Measurements from ENCODE around the gene PALS2. TPM values are rescaled to one million over a fixed set of nuclear protein-coding genes. Genes with fewer than 3 reads are reported as not detected.

Gene PALS2
- total RNA-seq = 10 to 100 TPM; 21.0 to 22.9 TPM

DNA sequence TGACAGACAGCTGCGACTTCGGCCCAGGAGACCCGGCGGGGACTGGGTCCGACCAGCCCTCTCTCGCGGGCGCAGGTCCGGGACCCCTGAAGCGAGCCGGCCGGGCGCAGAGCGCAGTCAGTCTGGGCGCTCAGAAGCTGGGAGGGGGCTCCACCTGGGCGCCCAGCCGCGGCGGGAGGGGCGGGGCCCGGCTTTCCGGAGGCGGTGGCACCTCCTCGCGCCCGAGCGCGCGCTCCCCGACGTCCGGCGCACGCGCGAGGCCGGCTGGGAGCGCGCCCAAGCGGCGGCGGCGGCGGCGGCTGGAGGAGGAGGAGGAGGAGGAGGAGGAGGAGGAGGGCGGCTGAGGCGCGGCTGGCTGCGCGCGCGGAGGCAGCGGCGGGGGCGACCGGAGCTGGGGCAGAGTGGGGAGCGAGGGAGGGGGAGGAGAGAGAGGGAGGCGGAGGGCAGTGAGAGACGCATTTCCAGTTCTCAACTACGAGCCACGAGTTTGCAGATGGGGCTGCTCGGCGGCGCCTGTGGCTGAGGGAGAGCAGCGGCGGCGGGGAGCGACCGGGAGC lies at the start of gene PALS2:
TSS of gene PALS2 (plus strand) at position 456 of the 557 bp plus-strand sequence. CDS start 50,216 bp downstream, outside the sequence.
- CTCF ChIA-PET = no interaction called here
- Mint-ChIP-seq H3K27me3 (peaks cover 3% of the 10 kb centered on the region), H3K27ac (peak within 1 kb of the TSS; percentile 70), H3K4me1 (ENCODE audit: low read depth) (peaks cover 28% of the 10 kb centered on the region), H3K4me3 (peak within 1 kb of the TSS; percentile 83), H3K9me3 (no peaks in the 10 kb centered on the region), H3K36me3 (no peaks in the 10 kb centered on the region)
- intact Hi-C loops (cut with micrococcal nuclease) = loop anchor here (1.0 to 10.0 kb wide), 9 partner anchors 12 to 976 kb away; partner anchors contain the start of genes CCDC126, CYCS and FAM221A
- DNase-seq = peak; percentile 82
- POLR2A ChIA-PET = interaction anchor here (1.1 kb wide), 1 partner anchor 552 kb away, joined by 3 read pairs; the partner anchor contains the start of gene CYCS

GRCh38 chr7:24531255-24531654 lies 42.0 kb upstream of the PALS2 start:
- Mint-ChIP-seq H3K27ac (no peak overlapping the region), H3K27me3 (no peaks in the 10 kb centered on the region), H3K4me1 (ENCODE audit: low read depth) (no peaks in the 10 kb centered on the region), H3K9me3 (no peaks in the 10 kb centered on the region), H3K36me3 (no peaks in the 10 kb centered on the region), H3K4me3 (no peak overlapping the region)
- POLR2A ChIA-PET = no interaction called here
- intact Hi-C loops (cut with micrococcal nuclease) = no loop called here
- DNase-seq = no peak
- CTCF ChIA-PET = no interaction called here

DNA sequence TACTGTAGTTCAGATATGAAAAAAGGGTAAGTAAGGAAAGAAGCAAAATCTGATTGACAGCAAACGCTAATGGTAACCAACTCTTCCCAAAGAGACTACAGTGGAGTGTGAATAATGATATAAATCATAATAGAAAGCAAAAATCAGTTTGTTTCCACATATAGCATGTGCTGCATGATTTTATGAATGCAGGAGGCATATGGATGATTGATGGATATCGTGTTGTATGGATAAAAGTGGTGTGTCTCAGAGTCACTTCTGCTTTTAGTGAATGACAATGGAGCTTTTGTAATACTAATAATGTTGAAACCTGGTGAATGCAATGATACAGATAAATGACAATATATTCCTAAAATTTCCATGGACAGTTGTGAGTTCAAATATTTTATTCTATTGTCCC lies 36.6 kb upstream of the PALS2 start:
- no peak overlapping the region for H3K27ac Mint-ChIP-seq
- no peak for DNase-seq
- H3K9me3 Mint-ChIP-seq = no peaks in the 10 kb centered on the region
- intact Hi-C loops (cut with micrococcal nuclease) = no loop called here
- ChIA-PET POLR2A (no interaction called here), CTCF (no interaction called here)
- no peaks in the 10 kb centered on the region for H3K36me3 Mint-ChIP-seq
- no peaks in the 10 kb centered on the region for H3K4me1 Mint-ChIP-seq (ENCODE audit: low read depth)
- no peak overlapping the region for H3K4me3 Mint-ChIP-seq
- H3K27me3 Mint-ChIP-seq = peaks cover 2% of the 10 kb centered on the region

DNA sequence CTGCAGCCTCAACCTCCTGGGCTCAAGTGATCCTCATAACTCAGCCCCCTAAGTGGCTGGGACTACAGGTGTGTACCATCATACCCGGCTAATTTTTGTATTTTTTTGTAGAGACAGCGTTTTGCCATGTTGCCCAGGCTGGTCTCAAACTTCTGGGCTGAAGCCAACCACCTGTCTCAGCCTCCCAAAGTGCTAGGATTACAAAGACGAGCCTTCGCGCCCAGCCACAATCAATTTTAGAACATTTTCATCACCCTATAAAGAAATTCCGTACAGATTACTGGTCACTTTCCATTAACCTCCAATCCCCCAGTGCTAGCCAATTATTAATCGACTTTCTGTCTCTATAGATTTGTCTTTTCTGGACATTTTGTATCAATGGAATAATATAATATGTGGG lies 32.3 kb upstream of the PALS2 start:
- intact Hi-C loops (cut with micrococcal nuclease) = no loop called here
- Mint-ChIP-seq H3K4me1 (ENCODE audit: low read depth) (no peaks in the 10 kb centered on the region), H3K4me3 (no peak overlapping the region), H3K27ac (no peak overlapping the region), H3K9me3 (no peaks in the 10 kb centered on the region), H3K27me3 (peaks cover 5% of the 10 kb centered on the region), H3K36me3 (no peaks in the 10 kb centered on the region)
- no peak for DNase-seq
- POLR2A ChIA-PET = no interaction called here
- CTCF ChIA-PET = interaction anchor here (0.5 kb wide), 1 partner anchor 19 kb away, joined by 3 read pairs; no protein-coding TSS in a partner anchor

- ChIA-PET CTCF (interaction anchor here (0.6 kb wide), 1 partner anchor 474 kb away, joined by 4 read pairs; no protein-coding TSS in a partner anchor), POLR2A (no interaction called here)
- Mint-ChIP-seq H3K27me3 (peaks cover 3% of the 10 kb centered on the region), H3K9me3 (no peaks in the 10 kb centered on the region), H3K27ac (no peak overlapping the region), H3K4me3 (no peak overlapping the region), H3K4me1 (ENCODE audit: low read depth) (no peaks in the 10 kb centered on the region), H3K36me3 (no peaks in the 10 kb centered on the region)
- intact Hi-C loops (cut with micrococcal nuclease) = no loop called here
- DNase-seq = no peak
Measured at GRCh38 chr7:24545215-24545614, 28.0 kb upstream of the PALS2 start.

DNA sequence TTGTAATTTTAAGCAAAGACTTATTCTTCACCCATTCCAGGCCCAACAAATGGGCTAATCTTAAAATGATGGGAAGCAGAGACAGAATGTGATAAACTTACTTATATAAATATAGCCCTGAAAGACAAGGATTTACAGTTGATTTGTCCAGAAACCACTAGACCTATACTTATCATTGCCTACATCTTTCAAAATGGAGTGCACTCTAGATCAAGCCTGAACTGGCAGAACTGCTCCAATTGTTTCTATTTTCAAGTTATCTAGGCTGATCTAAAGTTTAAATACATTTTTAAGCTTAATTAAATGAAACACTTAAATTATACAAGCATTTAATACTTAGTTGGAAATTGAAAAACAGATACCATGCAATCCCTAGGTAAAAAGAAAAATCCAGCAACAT lies 24.9 kb upstream of the PALS2 start:
- Mint-ChIP-seq H3K36me3 (no peaks in the 10 kb centered on the region), H3K27me3 (peaks cover 3% of the 10 kb centered on the region), H3K4me1 (ENCODE audit: low read depth) (no peaks in the 10 kb centered on the region), H3K27ac (no peak overlapping the region), H3K9me3 (no peaks in the 10 kb centered on the region), H3K4me3 (no peak overlapping the region)
- intact Hi-C loops (cut with micrococcal nuclease) = no loop called here
- ChIA-PET CTCF (no interaction called here), POLR2A (no interaction called here)
- DNase-seq = no peak

- Mint-ChIP-seq H3K4me1 (ENCODE audit: low read depth) (no peaks in the 10 kb centered on the region), H3K27ac (no peak overlapping the region), H3K27me3 (peaks cover 3% of the 10 kb centered on the region), H3K9me3 (no peaks in the 10 kb centered on the region), H3K4me3 (no peak overlapping the region), H3K36me3 (no peaks in the 10 kb centered on the region)
- no peak for DNase-seq
- ChIA-PET POLR2A (no interaction called here), CTCF (no interaction called here)
- intact Hi-C loops (cut with micrococcal nuclease) = no loop called here
Measured at GRCh38 chr7:24549991-24550390, 23.3 kb upstream of the PALS2 start.

GRCh38 chr7:24555184-24555583 lies 18.1 kb upstream of the PALS2 start:
- CTCF ChIA-PET = no interaction called here
- no peaks in the 10 kb centered on the region for H3K27me3 Mint-ChIP-seq
- no peaks in the 10 kb centered on the region for H3K9me3 Mint-ChIP-seq
- intact Hi-C loops (cut with micrococcal nuclease) = no loop called here
- H3K4me1 Mint-ChIP-seq (ENCODE audit: low read depth) = peaks cover 1% of the 10 kb centered on the region
- POLR2A ChIA-PET = no interaction called here
- no peaks in the 10 kb centered on the region for H3K36me3 Mint-ChIP-seq
- no peak for DNase-seq
- no peak overlapping the region for H3K4me3 Mint-ChIP-seq
- no peak overlapping the region for H3K27ac Mint-ChIP-seq

DNA sequence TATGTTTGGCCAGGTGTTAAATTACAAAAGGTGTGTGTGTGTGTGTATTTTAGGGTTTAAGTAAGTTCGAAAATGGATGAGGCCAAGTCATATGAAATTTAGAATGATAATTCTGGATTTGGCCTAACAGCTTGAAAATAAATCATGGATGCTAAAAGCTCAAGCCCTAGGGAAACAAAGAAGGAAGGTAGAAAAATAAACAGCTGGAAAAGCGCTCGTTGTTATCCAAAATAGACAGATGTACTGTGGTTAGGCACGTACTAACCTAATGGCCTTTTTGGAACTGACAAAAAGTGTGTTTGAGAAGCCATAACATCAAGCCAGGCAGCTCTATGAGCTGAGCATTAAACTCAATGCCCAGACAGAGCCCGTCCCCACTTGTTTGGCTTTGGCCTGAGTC lies 17.5 kb upstream of the PALS2 start:
- Mint-ChIP-seq H3K9me3 (no peaks in the 10 kb centered on the region), H3K27me3 (no peaks in the 10 kb centered on the region), H3K36me3 (no peaks in the 10 kb centered on the region), H3K27ac (no peak overlapping the region), H3K4me3 (no peak overlapping the region), H3K4me1 (ENCODE audit: low read depth) (peaks cover 6% of the 10 kb centered on the region)
- CTCF ChIA-PET = no interaction called here
- no peak for DNase-seq
- intact Hi-C loops (cut with micrococcal nuclease) = no loop called here
- POLR2A ChIA-PET = no interaction called here

GRCh38 chr7:24560772-24561171 lies 12.5 kb upstream of the PALS2 start:
- no peaks in the 10 kb centered on the region for H3K9me3 Mint-ChIP-seq
- H3K27me3 Mint-ChIP-seq = no peaks in the 10 kb centered on the region
- no peak for DNase-seq
- H3K36me3 Mint-ChIP-seq = no peaks in the 10 kb centered on the region
- ChIA-PET POLR2A (no interaction called here), CTCF (no interaction called here)
- H3K27ac Mint-ChIP-seq = no peak overlapping the region
- H3K4me3 Mint-ChIP-seq = no peak overlapping the region
- intact Hi-C loops (cut with micrococcal nuclease) = loop anchor here (1.0 kb wide), 1 partner anchor 12 kb away; no protein-coding TSS in a partner anchor
- peaks cover 17% of the 10 kb centered on the region for H3K4me1 Mint-ChIP-seq (ENCODE audit: low read depth)

DNA sequence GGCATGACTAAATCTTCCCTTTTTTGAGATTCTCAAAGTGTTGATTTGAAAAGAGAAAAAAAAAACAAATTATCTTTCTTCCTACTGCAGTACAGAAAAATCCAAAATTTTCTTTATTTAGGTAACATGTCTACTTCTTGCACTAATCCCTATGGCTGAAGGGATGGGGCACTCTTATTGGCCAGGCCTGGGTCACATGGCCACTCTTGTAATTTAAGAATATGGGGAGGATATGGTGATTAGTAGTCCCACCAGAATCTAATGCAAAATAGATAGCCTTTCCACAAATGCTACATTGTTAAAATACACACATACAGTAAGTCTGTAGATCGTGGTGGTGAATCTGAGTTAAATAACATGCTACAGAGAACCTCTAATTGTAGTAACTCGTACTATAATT lies 7.0 kb upstream of the PALS2 start:
- DNase-seq = no peak
- H3K27me3 Mint-ChIP-seq = peaks cover 2% of the 10 kb centered on the region
- H3K9me3 Mint-ChIP-seq = no peaks in the 10 kb centered on the region
- H3K4me1 Mint-ChIP-seq (ENCODE audit: low read depth) = peaks cover 6% of the 10 kb centered on the region
- no peak overlapping the region for H3K27ac Mint-ChIP-seq
- POLR2A ChIA-PET = interaction anchor here (0.6 kb wide), 1 partner anchor 62 kb away, joined by 6 read pairs; no protein-coding TSS in a partner anchor
- no peaks in the 10 kb centered on the region for H3K36me3 Mint-ChIP-seq
- H3K4me3 Mint-ChIP-seq = no peak overlapping the region
- CTCF ChIA-PET = interaction anchor here (0.8 to 2.3 kb wide), 2 partner anchors 10 to 100 kb away, joined by 3 to 7 read pairs; no protein-coding TSS in a partner anchor
- intact Hi-C loops (cut with micrococcal nuclease) = no loop called here

DNA sequence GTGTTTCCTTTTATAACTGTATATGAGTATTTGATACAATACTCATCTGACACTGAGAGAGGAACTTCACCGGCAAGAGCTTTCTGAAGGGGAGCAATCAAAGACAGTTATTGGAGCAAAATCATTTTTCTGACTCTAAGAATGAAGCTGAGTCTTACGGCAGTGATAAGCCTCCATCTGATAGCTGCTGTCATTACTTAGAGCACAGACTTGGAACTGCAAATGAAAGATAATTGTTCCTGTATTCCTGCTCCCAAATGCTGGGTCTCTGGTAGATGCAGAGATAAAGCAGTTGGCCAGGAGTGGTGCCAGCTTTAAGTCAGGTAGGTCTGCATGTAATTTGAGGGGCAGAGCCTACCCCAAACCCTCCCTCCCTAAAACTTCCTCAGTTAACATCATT lies 2.3 kb upstream of the PALS2 start:
- intact Hi-C loops (cut with micrococcal nuclease) = loop anchor here (5.0 to 10.0 kb wide), 5 partner anchors 169 to 974 kb away; partner anchors contain the start of genes CCDC126 and FAM221A
- H3K27ac Mint-ChIP-seq = no peak overlapping the region
- H3K27me3 Mint-ChIP-seq = peaks cover 3% of the 10 kb centered on the region
- no peaks in the 10 kb centered on the region for H3K36me3 Mint-ChIP-seq
- ChIA-PET POLR2A (no interaction called here), CTCF (no interaction called here)
- H3K4me3 Mint-ChIP-seq = no peak overlapping the region
- no peaks in the 10 kb centered on the region for H3K9me3 Mint-ChIP-seq
- DNase-seq = no peak
- H3K4me1 Mint-ChIP-seq (ENCODE audit: low read depth) = peaks cover 22% of the 10 kb centered on the region

GRCh38 chr7:24572016-24572392 lies 1.2 kb upstream of the PALS2 start:
- peak overlapping the region; percentile 78 for H3K4me3 Mint-ChIP-seq
- intact Hi-C loops (cut with micrococcal nuclease) = loop anchor here (1.0 to 10.0 kb wide), 9 partner anchors 11 to 975 kb away; partner anchors contain the start of genes CCDC126, CYCS and FAM221A
- no peaks in the 10 kb centered on the region for H3K9me3 Mint-ChIP-seq
- peak overlapping the region; percentile 56 for H3K27ac Mint-ChIP-seq
- DNase-seq = peak; percentile 35
- peaks cover 3% of the 10 kb centered on the region for H3K27me3 Mint-ChIP-seq
- H3K4me1 Mint-ChIP-seq (ENCODE audit: low read depth) = peaks cover 28% of the 10 kb centered on the region
- ChIA-PET CTCF (no interaction called here), POLR2A (no interaction called here)
- H3K36me3 Mint-ChIP-seq = no peaks in the 10 kb centered on the region
